GM21529 (cell line): ENCODE data around the gene DAB1.

Experiments
- ATAC-seq: cut with Tn5 transposase; IDR thresholded peaks from one replicate; pipeline ENCODE4 v1.9.1; 2021; ENCODE audit not compliant: unreplicated experiment

Gene DAB1

DNA sequence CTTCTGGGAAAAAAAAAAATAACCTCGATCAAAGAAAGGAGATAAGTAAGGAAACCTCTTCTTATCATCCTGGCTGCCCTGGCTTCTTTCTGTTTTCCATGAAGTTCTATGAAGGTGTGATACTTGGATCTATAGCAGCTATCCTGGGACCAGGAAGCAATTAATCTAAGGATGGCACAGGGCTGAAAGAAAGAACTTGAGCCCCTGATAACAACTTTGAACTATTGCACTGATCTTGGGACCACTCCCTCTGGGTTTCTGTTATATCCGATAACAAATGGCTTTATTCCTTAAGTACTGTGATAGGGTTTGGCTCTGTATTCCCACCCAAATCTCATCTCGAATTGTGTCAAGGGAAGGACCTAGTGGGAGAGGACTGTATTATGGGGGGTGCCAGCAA lies 104.1 kb downstream of the DAB1 start:
- ATAC-seq = no peak

DNA sequence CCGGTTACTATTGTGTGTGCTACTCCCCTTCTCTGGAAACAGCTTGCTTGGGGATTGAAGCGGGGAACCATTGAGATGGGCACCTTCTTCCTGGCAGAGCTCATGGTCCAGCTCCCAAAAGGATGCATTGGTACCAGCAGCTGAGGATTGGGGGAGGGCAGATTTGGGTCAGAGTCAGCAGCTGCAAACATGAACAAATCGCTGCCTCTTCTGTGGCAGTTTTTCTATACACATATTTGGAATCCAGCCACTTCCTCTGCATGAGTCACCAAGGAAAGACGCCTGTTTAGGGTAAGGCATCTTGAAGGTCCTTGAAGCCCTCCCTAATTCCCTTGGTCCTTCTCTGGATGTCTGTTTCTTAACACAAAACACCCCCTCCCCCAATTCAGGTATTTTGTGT lies 104.7 kb downstream of the DAB1 start:
- ATAC-seq = no peak

DNA sequence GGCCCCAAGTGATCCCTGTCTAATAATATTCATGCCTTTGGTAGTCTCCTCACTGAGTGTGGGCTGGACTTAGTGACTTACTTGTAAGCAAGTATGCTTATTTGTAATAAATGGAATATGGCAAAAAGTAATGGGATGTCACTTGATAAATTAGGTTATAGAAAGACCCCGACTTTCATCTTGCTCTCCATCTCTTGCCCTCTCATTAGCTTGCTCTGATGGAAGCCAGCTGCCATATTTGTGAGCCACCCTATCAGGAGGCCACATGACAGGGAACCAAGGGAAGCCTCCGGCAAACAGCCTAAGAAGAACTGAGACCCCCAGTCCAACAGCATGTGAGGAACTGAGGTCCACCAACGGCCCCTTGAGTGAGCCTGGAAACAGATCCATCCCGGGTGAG lies 107.0 kb downstream of the DAB1 start:
- ATAC-seq = no peak

DNA sequence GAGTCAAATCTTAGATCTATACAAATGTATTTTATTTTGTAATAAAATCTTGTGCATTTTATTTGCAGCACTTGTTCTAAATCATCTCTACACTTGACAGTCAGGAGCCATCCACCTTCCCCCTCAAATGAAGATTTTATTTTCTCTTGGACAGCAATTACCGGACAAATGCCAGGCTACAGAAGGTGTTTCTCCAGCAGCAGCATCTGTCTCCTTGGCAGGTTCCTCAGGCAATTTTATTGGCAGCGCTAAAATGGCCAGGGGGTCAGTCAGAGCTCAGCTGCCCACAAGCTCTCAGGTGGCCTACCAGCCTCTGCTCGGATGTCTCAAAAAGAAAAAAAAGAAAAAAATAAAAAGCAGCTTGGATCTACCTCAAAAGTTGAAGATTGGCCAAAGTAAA lies 107.6 kb downstream of the DAB1 start:
- no peak for ATAC-seq

DNA sequence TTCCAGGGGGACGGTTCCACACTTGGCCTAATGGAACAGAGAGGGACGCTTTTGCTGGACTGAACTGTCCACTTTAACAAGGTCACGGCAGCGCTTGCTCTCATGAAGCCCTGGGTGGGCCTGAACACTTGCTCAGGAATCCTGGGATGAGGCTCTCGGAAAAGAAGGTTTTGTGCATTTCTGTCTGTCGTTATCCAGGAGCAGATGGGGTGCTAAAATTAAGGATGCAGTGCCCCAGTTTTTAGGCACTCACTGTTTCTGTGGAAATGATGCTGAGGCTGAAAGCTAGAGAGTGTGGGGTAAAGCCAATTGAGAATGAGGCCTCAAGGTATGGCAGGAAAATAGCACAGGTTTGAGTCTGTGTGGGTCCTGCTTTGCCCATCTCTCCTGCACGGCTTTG lies 111.0 kb downstream of the DAB1 start:
- no peak for ATAC-seq

DNA sequence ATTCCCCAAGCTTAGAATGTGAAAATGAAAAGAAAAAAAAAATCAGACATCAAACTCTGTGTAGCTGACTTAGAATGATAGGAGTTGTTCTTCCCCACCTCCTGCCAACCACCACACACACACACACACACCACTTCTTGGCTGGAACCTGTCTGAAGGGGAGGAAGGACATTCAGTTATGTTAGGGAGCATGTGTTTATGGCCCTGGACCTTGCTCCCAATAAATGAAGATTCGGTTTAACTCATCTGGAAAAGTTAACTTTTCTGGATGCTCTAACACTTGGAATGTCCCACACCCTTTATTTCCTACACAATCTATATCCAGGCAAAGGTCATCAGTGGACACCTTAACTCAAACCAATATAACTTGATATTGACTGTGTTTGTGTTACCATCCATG lies 112.4 kb downstream of the DAB1 start:
- no peak for ATAC-seq

DNA sequence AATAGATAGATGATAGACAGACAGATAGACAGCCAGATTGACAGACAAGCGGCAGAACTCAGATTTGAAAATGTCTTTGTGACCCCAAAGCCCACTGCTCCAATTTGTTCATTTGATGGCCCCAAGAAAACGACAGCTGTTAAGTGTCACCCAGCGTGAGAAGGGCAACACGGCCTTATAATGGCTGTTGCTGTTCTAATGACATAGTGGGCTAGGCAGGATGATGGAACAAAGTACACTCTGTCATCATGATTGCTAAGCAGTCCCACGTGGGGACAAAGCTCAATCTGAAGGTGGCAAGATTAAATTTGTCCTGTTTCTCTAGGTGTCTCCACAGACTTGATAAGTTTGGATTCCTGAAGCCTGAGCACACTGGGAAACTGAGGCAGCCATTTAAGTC lies 112.9 kb downstream of the DAB1 start:
- no peak for ATAC-seq

DNA sequence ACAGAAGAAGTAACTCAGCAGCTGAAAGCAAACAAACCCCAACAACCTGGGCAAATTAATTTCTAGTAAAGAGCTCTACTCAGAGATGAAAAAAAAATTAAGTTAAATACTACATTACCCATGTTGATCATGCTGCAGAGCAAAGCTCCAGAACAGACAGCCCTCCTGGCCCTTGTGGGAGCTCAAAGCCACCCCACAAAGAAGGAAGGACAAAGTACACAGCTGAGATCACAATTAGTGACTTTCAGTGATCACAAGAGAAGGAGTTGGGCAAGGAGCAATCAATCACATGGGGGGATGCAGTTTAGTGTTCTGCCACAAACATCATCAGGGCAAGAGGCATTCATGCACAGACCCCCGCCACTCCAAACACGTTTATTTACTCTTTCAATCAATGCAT lies 114.2 kb downstream of the DAB1 start:
- ATAC-seq = no peak

DNA sequence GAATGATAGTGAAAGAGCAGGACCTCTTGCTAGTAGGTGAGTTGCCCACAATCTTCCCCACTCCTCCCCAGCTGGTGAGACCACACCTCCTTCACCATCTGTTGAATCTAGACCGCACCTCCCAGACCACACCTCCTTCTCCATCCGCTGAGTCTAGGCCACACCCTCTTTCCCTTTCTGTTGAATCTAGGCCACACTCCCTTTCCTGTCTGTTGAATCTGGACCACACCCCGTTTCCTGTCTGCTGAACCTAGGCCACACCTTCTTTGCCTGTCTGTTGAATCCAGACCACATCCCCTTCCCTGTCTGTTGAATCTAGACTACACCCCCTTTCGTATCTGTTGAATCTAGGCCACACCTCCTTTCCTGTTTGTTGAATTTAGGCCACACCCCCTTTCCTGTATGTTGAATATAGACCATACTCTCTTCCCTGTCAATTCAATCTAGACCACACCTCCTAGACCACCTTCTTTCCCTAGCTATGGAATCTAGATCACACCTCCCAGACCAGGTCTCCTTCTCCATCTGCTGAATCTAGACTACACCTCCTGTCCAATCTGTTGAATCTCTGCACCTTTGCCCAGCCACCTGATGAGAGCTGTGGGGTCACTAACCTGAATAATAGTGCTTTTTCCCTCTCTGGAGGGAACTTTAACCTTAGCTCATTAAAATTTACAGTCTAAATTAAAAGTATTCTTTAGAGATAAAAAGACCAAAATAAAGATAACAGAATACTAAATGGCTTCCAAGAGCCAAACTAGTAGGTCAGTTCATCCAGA lies 116.3 kb downstream of the DAB1 start:
- ATAC-seq = peak; percentile 93

DNA sequence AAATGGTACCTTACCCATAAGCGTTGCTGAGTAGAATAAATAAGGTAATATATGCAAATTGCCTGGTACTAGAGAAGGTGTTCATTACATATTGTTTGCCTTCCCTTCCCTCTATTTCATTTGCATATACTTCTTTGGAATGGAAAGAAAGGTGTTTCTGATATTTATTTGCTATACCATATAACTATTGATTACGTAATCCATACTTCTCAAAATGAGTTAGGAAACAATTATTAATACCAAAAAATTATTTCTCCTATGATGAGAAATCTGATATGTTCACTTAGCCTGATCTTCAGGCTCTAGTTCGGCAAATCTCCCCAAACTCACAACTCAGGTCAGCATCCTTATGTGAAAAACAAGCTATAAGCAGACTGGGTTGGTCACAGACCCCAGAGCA lies 119.3 kb downstream of the DAB1 start:
- ATAC-seq = no peak

DNA sequence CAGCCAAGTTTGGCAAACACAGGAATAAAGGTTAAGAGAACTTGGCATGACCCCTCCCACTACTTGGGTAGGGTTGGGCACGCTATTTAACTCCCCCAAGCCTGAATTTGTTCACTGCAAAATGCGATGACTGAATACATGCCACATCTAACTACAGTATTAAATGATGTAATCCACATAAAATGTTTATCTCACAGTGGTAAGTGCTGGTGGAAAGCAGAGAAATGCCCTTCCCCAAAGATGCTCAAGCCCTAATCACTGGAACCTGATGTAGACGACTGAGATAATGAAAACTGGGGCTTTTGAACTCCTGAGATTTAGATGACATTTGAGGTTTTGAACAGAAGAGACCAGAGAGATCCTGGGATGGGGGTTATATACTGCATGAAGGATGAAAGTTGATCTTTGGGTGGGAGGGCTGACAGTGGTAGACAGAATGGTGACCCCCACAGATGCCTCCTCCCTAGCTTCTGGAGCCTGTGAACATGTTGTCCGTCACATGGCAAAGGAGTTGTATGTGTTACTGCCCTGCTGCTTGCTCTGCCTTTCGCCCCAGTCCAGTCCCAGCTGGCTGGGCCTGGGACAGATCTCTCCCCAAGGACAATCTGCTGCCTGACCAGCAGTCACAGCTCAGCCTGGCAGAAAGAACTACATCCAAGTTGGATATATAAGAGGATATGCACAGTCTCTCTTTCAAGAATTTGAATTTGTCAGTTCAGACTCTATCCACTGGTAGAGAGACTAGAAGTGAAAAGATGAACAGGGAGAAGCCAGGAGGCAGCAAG lies 120.9 kb downstream of the DAB1 start:
- no peak for ATAC-seq

DNA sequence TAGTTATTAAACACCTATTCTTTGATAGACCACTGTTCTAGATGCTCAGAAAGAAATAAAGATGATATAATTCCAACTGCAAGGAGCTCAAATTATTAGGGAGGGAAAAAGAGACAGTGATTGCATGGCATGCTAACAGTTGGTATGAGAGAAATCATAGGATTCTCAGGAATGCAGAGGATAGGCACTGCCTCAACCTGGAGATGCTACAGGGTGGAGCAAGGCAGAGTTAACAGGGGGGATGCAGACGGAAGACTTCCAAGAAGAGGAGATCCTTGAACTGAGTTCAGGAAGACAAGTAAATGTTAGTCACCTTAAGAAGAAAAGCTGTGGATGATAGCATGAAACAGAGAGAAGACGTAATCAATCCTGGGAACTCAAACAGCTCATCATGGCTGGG lies 123.7 kb downstream of the DAB1 start:
- no peak for ATAC-seq

DNA sequence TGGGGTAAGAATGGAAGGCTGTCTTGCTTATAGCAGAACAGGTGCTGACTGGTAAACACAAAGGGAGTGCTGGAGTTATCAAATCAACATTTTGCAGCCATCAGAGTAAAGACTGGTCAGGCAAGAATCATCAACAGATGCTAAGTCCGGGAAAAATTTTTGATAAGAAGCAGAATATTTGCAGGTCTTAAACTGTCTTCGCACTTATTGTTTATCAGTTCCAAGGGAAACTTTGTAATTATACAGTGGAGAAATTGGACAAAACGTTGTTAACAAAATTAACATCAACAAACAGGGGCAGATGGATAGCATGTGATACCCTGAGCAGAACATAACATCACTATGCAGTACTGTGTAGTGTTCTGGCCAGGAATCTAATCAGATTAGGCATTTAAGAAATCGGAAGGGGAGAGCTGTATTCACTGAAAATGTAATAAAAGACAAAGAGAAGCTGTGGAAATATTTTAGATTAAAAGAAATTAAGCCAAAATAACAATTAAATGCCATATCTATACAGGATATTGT lies 127.1 kb downstream of the DAB1 start:
- no peak for ATAC-seq

DNA sequence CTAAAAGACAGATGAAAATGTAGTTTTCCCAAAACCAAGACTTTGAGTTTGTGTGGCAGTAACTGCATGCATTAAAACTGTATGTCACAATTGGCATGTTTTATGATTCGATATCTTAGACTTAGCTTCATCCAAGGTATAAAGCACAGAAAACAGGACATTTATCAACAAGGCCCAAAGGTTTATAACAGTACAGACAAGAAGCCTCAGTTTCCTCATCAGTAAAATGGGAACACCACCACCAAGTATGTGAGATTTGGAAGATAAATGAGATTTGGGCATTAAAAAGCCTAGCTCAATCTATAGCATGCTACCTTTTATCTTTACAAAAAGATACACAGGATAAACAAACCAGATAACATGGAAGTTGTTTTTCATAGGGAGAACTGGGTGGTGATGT lies 128.5 kb downstream of the DAB1 start:
- no peak for ATAC-seq

DNA sequence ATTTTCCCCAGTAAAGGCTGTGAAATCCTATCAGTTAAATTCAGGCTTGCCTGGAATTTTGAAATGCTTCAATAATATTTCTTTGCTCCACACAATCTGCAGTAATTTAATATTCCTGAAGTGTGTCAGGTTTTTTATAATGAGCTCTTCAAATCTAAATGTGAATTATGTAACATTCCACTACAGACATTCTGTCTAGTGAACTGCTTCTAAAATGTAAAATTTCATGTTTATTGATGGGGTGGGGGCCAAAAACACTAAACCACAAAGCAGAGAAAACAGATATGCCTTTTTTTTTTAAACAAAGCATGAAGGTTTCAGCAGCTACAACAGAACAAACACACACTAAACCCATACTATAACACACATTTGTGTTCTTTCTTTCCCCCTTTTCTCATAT lies 129.7 kb downstream of the DAB1 start:
- ATAC-seq = no peak

DNA sequence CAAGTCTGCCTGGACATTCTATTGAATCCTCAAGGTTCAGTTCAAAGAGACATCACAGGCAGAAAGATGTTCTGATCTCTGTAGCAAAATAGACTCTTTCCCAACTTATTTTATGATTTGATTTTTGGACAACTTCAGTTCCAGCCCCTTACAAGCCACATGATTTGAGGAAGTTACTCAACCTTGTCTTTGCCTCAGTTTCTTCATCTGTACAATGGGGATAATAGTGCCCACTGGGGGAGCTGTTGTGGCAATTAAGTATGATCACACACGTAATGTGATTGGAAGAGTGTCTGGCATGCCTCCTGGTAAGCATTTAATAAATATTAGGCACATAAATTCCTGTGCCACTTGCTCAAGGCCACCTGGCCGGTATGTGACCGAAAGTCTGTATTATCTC lies 130.6 kb downstream of the DAB1 start:
- ATAC-seq = no peak

DNA sequence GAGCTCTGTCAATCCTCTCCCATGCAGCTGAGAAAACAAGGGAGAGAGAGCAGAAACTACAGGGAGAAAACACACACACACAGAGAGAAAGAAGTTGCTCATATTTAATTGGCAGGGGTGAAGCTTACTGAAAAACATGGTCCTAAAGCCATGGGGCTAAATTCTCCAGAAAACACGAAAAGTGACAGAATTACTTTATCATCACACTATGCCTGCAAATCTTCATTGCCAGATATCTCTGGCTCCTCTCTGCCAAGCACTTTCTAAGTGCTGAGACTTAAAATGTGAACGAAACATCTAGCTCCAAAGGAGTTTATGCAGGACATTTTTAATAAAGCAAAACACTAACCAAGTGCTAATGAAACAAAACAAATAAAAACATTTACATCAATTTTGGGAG lies 134.1 kb downstream of the DAB1 start:
- ATAC-seq = no peak

DNA sequence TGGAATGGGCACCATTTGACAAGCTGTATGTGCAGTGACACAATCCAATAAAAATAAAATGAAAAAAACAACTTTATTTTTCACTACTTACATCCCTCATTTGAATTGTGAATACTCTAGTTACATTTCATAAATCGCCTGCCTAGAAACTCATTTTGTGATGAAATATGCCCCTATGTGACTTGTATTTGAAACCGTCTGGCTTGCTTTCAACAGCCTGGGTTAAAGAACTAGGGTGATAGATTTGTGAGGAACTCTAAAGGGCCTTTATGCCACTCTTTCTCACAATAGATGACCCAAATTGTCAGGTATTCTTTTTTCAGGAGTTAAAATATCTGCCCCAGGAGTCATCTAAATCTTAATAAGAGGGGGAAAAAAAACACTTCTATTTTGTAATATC lies 137.9 kb downstream of the DAB1 start:
- no peak for ATAC-seq

DNA sequence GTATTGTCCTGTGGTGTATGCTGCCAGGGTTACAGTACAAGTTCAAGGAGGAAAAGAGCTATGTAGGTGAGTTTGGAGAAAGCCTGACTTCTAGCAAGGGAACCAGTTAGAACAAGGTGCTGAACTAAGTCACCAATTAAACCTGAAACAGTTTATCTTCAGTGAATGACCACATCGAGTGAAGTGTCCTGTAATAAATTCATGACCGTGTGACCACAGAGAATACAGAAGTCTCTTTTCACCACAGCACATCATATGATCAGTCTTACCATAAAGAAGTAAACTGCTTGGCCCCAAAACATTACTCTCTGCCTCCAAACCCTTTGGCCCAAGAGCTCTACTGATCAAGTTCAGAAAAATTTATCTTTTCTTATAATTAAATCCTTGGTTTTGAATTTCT lies 141.4 kb downstream of the DAB1 start:
- no peak for ATAC-seq

DNA sequence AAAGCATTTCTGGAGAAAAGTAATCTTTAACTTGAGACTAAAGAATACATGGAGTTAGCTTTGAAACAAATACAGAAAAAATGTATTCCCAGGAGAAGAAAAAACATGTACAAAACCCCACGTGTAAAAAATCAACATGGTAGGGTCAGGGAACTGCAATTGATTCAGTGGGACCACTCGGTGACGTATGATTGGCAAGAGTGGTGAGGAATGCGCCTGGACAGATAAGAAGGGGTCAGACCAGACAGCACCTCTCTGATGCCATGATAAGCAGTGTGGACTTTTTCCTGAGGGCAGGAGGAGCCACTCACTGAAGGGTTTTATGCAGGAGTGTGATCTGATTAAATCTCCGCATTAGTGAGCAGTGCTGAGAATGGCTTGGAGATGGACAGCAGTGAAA lies 142.5 kb downstream of the DAB1 start:
- no peak for ATAC-seq

DNA sequence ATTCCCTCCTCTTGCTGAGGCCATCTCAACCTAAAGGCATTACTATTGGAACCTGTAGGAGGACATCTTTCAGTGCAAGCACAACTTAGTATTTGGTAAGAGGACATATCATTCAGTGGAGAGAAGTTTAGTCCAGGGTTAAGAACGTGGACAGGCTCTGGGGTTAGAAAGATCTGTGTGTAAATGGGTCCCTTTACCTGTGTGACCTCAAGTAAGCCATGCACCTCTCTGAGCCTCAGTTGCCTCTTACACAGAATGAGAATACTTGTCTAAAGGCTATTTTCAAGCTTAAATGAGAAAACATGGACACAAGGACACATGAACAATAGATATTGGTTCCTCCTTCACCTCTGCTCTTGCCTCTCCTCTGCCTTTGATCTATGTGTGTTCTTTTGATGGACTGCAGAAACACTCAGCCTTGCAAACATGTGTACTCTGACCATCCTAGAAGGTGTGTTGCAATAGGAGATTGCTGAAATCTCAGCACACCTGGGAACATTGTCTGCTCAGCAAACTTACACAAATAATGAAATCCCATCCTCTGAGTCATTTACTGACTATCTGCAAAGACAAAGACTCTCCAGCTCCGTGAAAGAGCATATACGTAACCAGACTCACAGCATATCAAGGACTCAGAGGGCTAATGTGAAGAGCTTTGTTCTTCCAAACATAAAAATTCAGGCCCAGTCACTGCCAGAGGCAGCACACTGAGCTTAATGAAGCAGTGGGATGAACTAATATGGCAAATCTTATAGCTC lies 143.8 kb downstream of the DAB1 start:
- no peak for ATAC-seq

DNA sequence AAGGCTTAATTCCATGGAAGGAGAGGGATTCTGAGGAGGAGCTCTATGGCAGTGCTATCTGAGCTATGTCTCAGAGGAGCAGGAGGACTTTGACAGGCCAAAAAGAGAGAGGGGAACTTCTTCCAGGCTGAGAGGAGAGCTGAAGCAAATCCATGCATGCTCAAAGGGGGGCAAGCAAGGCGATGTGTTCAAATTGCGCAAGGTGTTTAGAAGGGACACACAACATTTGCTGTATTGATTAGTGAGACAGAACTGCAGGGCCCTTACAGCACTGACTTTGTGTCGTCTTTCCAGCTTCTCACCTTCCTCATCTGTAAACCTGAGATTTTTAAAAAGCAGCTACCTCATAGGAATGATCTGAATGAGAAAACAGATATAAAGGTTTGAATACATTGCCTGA lies 145.3 kb downstream of the DAB1 start:
- ATAC-seq = no peak
